ENCODE data around the gene UBTD1. TPM values are rescaled to one million over a fixed set of nuclear protein-coding genes. Genes with fewer than 3 reads are reported as not detected.

UBTD1 gene, protein sequence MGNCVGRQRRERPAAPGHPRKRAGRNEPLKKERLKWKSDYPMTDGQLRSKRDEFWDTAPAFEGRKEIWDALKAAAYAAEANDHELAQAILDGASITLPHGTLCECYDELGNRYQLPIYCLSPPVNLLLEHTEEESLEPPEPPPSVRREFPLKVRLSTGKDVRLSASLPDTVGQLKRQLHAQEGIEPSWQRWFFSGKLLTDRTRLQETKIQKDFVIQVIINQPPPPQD
- total RNA-seq (2013; cell fraction: nucleolus; rRNA removed): 0.90 and 1.2 TPM in 2 replicates
- 0.76 and 1.2 TPM in 2 replicates for total RNA-seq (2014; rRNA removed)
- 0.18 and 0.22 TPM in 2 replicates for total RNA-seq (2014; rRNA removed; fragmentation: Illumina TruSeq; extraction: Trizol)
- 1.2 and 1.3 TPM in 2 replicates for total RNA-seq (2021)
- polyA plus RNA-seq (2011; ENCODE audit: low read depth): not detected
- 0.24 and 1.2 TPM in 2 replicates for polyA plus RNA-seq (2011; rRNA removed)
- polyA plus RNA-seq (2011; cell fraction: cytosol; rRNA removed): 2.3 and 2.8 TPM in 2 replicates
- polyA plus RNA-seq (2011; cell fraction: nucleus; rRNA removed): 1.8 TPM in 2 replicates
- 0.64 and 1.00 TPM in 2 replicates for polyA plus RNA-seq (2012)
- polyA plus RNA-seq (2014; fragmentation: Illumina TruSeq; extraction: Trizol): 0.16 TPM in 1 of 2 replicates, not detected in the other
- under 1 TPM in 1 of 2 experiments, not detected in 1; 0.04 TPM for polyA plus RNA-seq (2014; fragmentation: Nextera tagmentation; extraction: Ambion mirVana)
- 0.66 and 1.5 TPM in 2 replicates for polyA plus RNA-seq (2014; rRNA removed)
- polyA plus RNA-seq (2016; fragmentation: Nextera tagmentation; extraction: Ambion mirVana): 1 to 10 TPM in 1 of 2 experiments, under 1 TPM in 1; 0.83 to 1.3 TPM
- polyA minus RNA-seq (2011; rRNA and poly(A)+ RNA removed): 0.29 and 1.2 TPM in 2 replicates
- 1.9 TPM in 1 of 2 replicates, not detected in the other for polyA minus RNA-seq (2011; cell fraction: cytosol; rRNA and poly(A)+ RNA removed)
- polyA minus RNA-seq (2011; cell fraction: nucleus; rRNA and poly(A)+ RNA removed): 0.48 and 0.57 TPM in 2 replicates
- Bru-seq, nascent RNA: percentile 39 among the genes with signal in this experiment
- percentile 39 among the genes with signal in this experiment for BruChase-seq, experiment 1, labeled RNA remaining after a 6-hour chase
- percentile 41 among the genes with signal in this experiment for BruChase-seq, experiment 2, labeled RNA remaining after a 2-hour chase
- long read RNA-seq, experiment 1: 0 reads
- long read RNA-seq, experiment 2: 0 reads

DNA sequence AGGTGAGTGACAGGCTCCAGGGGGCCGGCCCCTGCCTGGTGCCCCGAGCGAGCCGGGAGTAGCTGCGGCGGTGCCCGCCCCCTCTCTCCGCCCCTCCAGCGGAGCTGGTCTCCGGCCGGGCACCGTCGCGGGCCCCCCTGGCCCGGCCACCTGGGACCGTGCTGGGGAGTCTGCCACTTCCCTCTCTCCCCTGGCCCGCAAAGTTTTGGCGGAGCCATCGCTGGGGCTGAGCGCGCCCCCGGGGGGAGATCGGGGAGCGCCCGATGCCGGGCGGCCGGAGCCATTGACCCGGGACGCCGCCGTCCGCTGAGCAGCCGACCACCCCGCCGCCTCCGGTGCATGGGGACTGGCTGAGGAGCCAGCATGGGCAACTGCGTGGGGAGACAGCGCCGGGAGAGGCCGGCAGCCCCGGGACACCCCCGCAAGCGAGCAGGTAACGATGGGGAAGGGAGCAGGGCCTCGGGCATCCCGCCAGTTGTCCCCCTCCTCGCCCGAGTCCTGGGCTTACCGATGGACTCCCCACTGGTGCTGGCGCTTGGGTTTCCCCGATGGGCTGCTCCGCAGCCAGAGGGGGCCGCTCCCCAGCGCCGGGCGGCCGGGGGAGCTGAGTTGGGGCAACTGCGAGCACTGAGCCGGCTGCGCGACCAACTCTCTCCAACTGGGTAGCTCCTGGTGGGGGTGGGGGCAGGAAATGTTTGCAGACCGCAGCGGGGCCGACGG lies at the start of gene UBTD1:
Gene UBTD1, plus strand, starts transcription at position 84 of the 720 bp plus-strand sequence. Its CDS starts 280 bp downstream, at position 364.
- Histone ChIP-seq H4K20me1 (ENCODE audit: control insufficient read depth, insufficient read depth) (no peaks in the 10 kb centered on the region), H3K9ac (ENCODE audit: control insufficient read depth, insufficient read depth, low read length) (peak within 1 kb of the TSS; percentile 95), H3K79me2 (ENCODE audit: control insufficient read depth, insufficient read depth, low read length) (peaks cover 41% of the 10 kb centered on the region), H3K4me3 (peak within 1 kb of the TSS; percentile 90), H2AFZ (ENCODE audit: control insufficient read depth, low read depth, low read length) (peak within 1 kb of the TSS; percentile 91), H3K36me3 (ENCODE audit: control insufficient read depth in 2 of 2, insufficient read depth in 2 of 2, low read length in 1 of 2) (no peaks in the 10 kb centered on the region), H3K4me1 (ENCODE audit: control insufficient read depth, insufficient read depth, low read length) (peaks cover 5% of the 10 kb centered on the region), H3K27ac (ENCODE audit: control insufficient read depth, insufficient read depth) (peak within 1 kb of the TSS; percentile 87), H3K27me3 (replicated peaks in 1 of 2; ENCODE audit: control insufficient read depth in 2 of 2, insufficient read depth in 2 of 2, low read length in 1 of 2) (peaks cover 6 to 14% of the 10 kb centered on the region in 2 experiments), H3K4me2 (ENCODE audit: control insufficient read depth, insufficient read depth) (peak within 1 kb of the TSS; percentile 88), H3K9me3 (replicated peaks; ENCODE audit: control insufficient read depth, insufficient read depth, low read length) (no peaks in the 10 kb centered on the region)
- in situ Hi-C loops (cut with MboI): no loop called here
- DNase-seq (ENCODE audit: low read depth, low spot score) (no peak), FAIRE-seq (no peak), ATAC-seq (peak; percentile 2)
- intact Hi-C loops (cut with micrococcal nuclease; ENCODE audit: unreplicated experiment): loop anchor here (1.0 to 5.0 kb wide), 4 partner anchors 52 to 207 kb away; partner anchors contain the start of genes ARHGAP19, EXOSC1, PGAM1 and ZDHHC16
- ChIA-PET POLR2A (no interaction called here), SMC1A (ENCODE audit: uncharacterized antibody, unreplicated experiment) (no interaction called here), CTCF (interaction anchor here (1.5 kb wide), 2 partner anchors 54 to 90 kb away, joined by 3 read pairs; no protein-coding TSS in a partner anchor), RAD21 (ENCODE audit: unreplicated experiment) (no interaction called here)
- no TSS peak for BruUV-seq (replicated peaks)
- 1% methylated on average over 64 of the region's 66 CpGs for WGBS (ENCODE audit: insufficient coverage, insufficient replicate concordance, low lambda C conversion rate, missing lambda C conversion rate)
- no peak for TF ChIP-seq NR2C2 (IDR thresholded peaks at IDR 0.05; ENCODE audit: borderline replicate concordance, control insufficient read depth, insufficient read length, low read depth)
- no peak for TF ChIP-seq PML (IDR thresholded peaks at IDR 0.05; ENCODE audit: low read length)
- no peak for TF ChIP-seq MYB (IDR thresholded peaks at IDR 0.05; ENCODE audit: borderline replicate concordance, low read depth, low read length)
- no peak for TF ChIP-seq ZNF384 (IDR thresholded peaks at IDR 0.05; ENCODE audit: borderline replicate concordance, low read depth, low read length)
- no peak for TF ChIP-seq JUNB (IDR thresholded peaks at IDR 0.05)
- TF ChIP-seq SMARCA5 (IDR thresholded peaks at IDR 0.05): no peak
- no peak for TF ChIP-seq IRF5 (IDR thresholded peaks at IDR 0.05; ENCODE audit: borderline replicate concordance)
- peak; percentile 62 for TF ChIP-seq IKZF1 (conservative IDR thresholded peaks at IDR 0.05)
- no peak for TF ChIP-seq KAT2A (conservative IDR thresholded peaks at IDR 0.05; ENCODE audit: control insufficient read depth, low read depth, low read length)
- TF ChIP-seq IKZF2 (IDR thresholded peaks at IDR 0.05): no peak
- TF ChIP-seq, protein P1, sequence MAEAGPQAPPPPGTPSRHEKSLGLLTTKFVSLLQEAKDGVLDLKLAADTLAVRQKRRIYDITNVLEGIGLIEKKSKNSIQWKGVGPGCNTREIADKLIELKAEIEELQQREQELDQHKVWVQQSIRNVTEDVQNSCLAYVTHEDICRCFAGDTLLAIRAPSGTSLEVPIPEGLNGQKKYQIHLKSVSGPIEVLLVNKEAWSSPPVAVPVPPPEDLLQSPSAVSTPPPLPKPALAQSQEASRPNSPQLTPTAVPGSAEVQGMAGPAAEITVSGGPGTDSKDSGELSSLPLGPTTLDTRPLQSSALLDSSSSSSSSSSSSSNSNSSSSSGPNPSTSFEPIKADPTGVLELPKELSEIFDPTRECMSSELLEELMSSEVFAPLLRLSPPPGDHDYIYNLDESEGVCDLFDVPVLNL (IDR thresholded peaks at IDR 0.05; ENCODE audit: low read depth, low read length): no peak
- TF ChIP-seq, protein P2, sequence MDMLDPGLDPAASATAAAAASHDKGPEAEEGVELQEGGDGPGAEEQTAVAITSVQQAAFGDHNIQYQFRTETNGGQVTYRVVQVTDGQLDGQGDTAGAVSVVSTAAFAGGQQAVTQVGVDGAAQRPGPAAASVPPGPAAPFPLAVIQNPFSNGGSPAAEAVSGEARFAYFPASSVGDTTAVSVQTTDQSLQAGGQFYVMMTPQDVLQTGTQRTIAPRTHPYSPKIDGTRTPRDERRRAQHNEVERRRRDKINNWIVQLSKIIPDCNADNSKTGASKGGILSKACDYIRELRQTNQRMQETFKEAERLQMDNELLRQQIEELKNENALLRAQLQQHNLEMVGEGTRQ (IDR thresholded peaks at IDR 0.05; ENCODE audit: borderline replicate concordance, low read depth, low read length): no peak
- 0 out of 3 replicates have a peak, but pooled peaks of 1 of the 2 experiments have one; percentile 39 for TF ChIP-seq EGR1 (IDR thresholded peaks at IDR 0.05; ENCODE audit: borderline replicate concordance in 1 of 2, low read depth in 2 of 2, low read length in 2 of 2)

All from GM12878 (cell line).